Activated naive CD8-positive, alpha-beta T cell treated with anti-CD3 and anti-CD28 coated beads for 36 hours (primary cell): Measurements from ENCODE around the gene RBBP8NL. TPM values are rescaled to one million over a fixed set of nuclear protein-coding genes. Genes with fewer than 3 reads are reported as not detected.

ENCODE experiments used
- DNase-seq: peaks from one replicate; pipeline ENCODE4 v3.0.0; 2021
- H3K27ac Mint-ChIP-seq: one replicate; pipeline ENCODE4 v1.8.0; 2022; ENCODE audit warnings: mild to moderate bottlenecking, moderate library complexity, mixed read lengths
- H3K27me3 Mint-ChIP-seq: one replicate; pipeline ENCODE4 v1.8.0; 2022; ENCODE audit warnings: mild to moderate bottlenecking, mixed read lengths
- H3K36me3 Mint-ChIP-seq: one replicate; pipeline ENCODE4 v1.8.0; 2021; ENCODE audit warnings: mild to moderate bottlenecking, mixed read lengths
- H3K4me1 Mint-ChIP-seq: one replicate; pipeline ENCODE4 v1.8.0; 2021; ENCODE audit warnings: mixed read lengths
- H3K4me3 Mint-ChIP-seq: one replicate; pipeline ENCODE4 v1.8.0; 2022; ENCODE audit warnings: mild to moderate bottlenecking, moderate library complexity, mixed read lengths
- H3K9me3 Mint-ChIP-seq: one replicate; pipeline ENCODE4 v1.8.0; 2022; ENCODE audit warnings: mixed read lengths
- total RNA-seq, 2 experiments: library from RNA; stranded (reverse); gene quantifications; one replicate each; pipeline ENCODE4 v1.2.3, GENCODE V29; 2021

Gene RBBP8NL
- total RNA-seq, 2 experiments from 2014 or later: not detected

DNA sequence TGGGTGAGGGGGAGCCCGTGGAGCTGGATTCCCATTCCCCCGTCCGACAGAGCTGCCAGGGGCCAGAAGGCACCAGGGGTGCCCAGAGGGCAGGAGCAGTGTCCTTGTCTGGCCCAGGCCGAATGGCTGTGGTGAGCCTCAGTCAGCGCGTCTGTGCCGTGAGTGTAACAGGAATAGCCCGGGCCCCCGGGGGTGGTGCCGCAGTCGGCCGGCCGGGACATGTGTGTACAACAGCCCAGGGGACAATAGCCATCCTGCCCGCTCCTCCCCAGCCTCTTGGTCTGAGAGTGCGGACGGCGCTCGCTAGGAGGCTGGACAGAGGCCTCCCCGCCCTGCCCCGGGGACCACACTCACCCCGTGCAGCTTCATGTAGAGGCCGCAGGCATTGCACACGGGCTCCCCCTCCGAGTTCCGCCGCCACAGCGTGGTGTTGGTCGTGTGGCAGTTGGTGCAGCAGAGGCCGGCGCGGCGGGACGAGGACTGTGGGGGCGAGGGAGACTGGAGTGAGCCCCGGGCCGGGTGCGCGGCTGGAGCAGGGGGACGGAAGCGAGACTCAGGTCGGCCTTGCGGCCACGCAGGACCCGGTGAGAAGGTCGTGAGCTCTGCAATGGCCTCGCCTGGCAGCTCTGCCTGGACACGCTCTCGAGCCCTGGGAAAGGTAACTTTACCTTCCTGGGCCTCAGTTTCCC lies 38.9 kb upstream of the RBBP8NL start:
- no peaks in the 10 kb centered on the region for H3K36me3 Mint-ChIP-seq
- H3K4me3 Mint-ChIP-seq: no peak overlapping the region
- DNase-seq: no peak
- H3K27ac Mint-ChIP-seq: no peak overlapping the region
- H3K4me1 Mint-ChIP-seq: no peaks in the 10 kb centered on the region
- H3K9me3 Mint-ChIP-seq: no peaks in the 10 kb centered on the region
- peaks cover 9% of the 10 kb centered on the region for H3K27me3 Mint-ChIP-seq

DNA sequence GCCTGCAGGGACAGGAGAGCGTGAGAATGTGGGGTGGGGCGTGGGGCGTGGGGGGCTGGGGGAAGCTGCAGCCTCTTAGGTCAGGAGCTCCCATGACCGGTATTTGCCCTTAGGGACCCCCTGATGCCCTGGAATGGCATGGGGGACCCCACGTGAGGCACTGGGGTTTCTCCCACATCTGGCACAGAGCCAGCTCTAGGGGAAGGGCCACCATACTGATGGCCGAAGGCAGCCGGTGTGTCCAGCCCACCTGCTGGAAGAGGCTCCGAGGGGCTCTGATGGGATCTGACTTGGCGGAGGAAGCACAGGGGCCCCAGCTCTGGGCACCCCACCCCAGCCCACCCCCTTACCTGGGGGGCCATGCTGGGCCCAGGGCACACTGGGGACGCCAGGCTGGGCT lies 37.7 kb upstream of the RBBP8NL start:
- H3K27ac Mint-ChIP-seq: no peak overlapping the region
- no peaks in the 10 kb centered on the region for H3K9me3 Mint-ChIP-seq
- no peaks in the 10 kb centered on the region for H3K4me1 Mint-ChIP-seq
- H3K36me3 Mint-ChIP-seq: no peaks in the 10 kb centered on the region
- peaks cover 4% of the 10 kb centered on the region for H3K27me3 Mint-ChIP-seq
- DNase-seq: no peak
- no peak overlapping the region for H3K4me3 Mint-ChIP-seq

DNA sequence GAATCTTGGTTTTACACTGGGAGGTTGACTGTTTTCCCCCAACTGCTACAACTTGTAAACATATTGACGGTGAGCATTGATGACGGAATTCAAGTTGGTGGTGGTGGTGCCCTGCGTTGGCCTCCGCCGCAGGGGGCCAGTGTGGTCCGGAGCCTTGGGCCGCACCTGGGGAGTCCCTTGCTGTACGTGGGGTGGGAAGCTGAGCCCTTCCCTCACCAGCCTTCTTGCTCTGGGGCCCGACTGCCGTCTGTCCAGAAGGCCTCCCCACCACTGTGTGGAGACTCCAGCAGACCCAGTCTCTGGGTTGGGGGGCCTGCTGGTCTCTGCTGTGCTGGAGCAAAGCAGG lies 37.1 kb upstream of the RBBP8NL start:
- H3K4me1 Mint-ChIP-seq: no peaks in the 10 kb centered on the region
- H3K36me3 Mint-ChIP-seq: no peaks in the 10 kb centered on the region
- DNase-seq: no peak
- H3K27me3 Mint-ChIP-seq: no peaks in the 10 kb centered on the region
- no peaks in the 10 kb centered on the region for H3K9me3 Mint-ChIP-seq
- H3K27ac Mint-ChIP-seq: no peak overlapping the region
- H3K4me3 Mint-ChIP-seq: no peak overlapping the region

DNA sequence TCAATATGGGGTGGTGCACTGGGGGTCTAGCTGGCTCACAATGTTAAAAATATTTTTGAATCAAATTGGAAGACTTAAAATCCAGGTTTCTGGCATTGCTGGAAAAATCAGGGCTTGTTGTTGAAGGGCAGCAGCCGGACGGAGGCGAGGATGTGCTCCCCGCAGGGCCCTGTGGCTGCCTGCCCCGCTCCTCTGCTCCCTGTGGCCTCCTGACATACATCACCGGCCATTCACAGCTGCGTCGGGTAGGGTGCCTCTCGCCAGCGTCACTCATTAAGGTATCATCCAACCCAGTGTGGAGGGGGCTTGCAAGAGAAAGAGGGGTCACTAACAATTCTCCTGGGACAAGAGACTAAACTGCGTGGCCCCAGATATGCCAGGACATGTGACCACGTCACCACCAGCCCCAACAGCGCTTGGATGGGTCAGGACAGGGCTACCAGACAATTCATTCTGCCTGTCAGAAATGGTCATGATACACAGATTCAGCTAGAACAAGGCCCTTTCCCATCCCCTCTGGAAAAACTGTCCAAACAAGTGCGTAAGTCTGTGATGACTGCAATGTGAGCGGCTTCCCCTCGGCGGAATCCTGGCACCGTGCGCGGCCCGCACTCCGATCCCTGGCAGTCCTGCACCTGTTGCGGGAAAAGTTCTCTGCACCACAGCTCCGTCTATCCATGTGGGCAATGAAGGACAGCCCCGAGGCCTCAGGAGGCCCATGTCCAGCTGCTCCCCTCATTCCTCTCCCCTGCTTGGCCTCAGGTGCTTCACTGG lies 36.5 kb upstream of the RBBP8NL start:
- no peak for DNase-seq
- Mint-ChIP-seq H3K27me3 (no peaks in the 10 kb centered on the region), H3K4me3 (no peak overlapping the region), H3K9me3 (no peaks in the 10 kb centered on the region), H3K27ac (no peak overlapping the region), H3K4me1 (no peaks in the 10 kb centered on the region), H3K36me3 (no peaks in the 10 kb centered on the region)

DNA sequence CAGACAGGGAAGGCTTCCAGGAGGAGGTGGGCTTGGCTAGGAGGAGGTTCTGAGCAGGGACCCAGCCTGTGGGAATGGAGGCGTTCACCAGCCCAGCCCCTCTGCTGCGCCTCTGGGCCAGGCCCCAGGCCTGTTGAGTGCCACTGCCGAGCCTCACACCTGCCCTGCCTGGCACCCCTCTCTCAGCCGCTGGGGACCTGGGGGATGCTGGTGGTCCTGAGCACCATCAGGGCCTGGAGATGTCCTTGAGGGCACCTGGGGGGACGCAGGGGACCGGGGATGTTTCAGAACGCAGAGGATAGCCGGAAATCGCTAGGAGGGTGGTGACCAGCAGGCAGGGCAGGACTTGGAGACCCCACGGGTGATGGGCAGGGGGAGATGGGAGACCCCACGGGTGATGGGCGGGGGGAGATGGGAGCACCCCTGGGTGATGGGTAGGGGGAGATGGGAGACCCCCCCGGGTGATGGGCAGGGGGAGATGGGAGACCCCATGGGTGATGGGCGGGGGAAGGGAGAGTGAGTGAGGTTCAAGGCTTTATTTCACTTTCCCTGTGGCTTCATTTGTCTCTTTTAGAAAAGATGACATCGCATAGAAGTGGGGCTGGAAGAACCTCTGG lies 35.7 kb upstream of the RBBP8NL start:
- no peaks in the 10 kb centered on the region for H3K9me3 Mint-ChIP-seq
- no peaks in the 10 kb centered on the region for H3K36me3 Mint-ChIP-seq
- no peaks in the 10 kb centered on the region for H3K4me1 Mint-ChIP-seq
- peaks cover 3% of the 10 kb centered on the region for H3K27me3 Mint-ChIP-seq
- H3K27ac Mint-ChIP-seq: no peak overlapping the region
- DNase-seq: no peak
- H3K4me3 Mint-ChIP-seq: no peak overlapping the region

GRCh38 chr20:62461834-62462233 lies 34.5 kb upstream of the RBBP8NL start:
- Mint-ChIP-seq H3K9me3 (no peaks in the 10 kb centered on the region), H3K4me1 (no peaks in the 10 kb centered on the region), H3K36me3 (no peaks in the 10 kb centered on the region), H3K27me3 (peaks cover 3% of the 10 kb centered on the region), H3K4me3 (no peak overlapping the region), H3K27ac (no peak overlapping the region)
- DNase-seq: no peak

GRCh38 chr20:62461157-62461556 lies 33.8 kb upstream of the RBBP8NL start:
- Mint-ChIP-seq H3K36me3 (no peaks in the 10 kb centered on the region), H3K4me1 (no peaks in the 10 kb centered on the region), H3K9me3 (no peaks in the 10 kb centered on the region), H3K27ac (no peak overlapping the region), H3K4me3 (no peak overlapping the region), H3K27me3 (peaks cover 3% of the 10 kb centered on the region)
- no peak for DNase-seq

GRCh38 chr20:62460678-62461077 lies 33.3 kb upstream of the RBBP8NL start:
- Mint-ChIP-seq H3K27me3 (peaks cover 3% of the 10 kb centered on the region), H3K27ac (no peak overlapping the region), H3K4me3 (no peak overlapping the region), H3K36me3 (no peaks in the 10 kb centered on the region), H3K4me1 (no peaks in the 10 kb centered on the region), H3K9me3 (no peaks in the 10 kb centered on the region)
- no peak for DNase-seq

DNA sequence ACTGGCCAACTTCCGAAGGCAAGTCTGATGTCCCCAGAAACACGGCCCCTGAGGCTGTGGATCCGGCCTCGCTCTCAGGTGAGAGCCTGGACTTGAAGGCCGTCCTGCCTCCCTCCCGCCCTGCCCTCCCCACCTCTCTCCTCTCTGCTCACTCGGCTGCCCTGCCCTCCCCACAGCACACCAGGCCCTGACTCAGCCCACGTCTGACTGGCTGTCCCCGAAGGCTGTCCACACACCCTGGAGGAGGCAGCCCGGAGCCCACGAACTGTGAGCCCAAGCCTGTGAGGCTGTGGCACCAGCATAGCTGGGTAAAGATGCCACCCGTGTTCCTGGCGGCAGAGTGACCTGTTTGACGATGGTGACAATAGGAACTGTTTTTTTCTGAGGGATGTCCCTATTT lies 32.1 kb upstream of the RBBP8NL start:
- no peak for DNase-seq
- Mint-ChIP-seq H3K36me3 (no peaks in the 10 kb centered on the region), H3K27ac (no peak overlapping the region), H3K4me1 (no peaks in the 10 kb centered on the region), H3K27me3 (peaks cover 3% of the 10 kb centered on the region), H3K4me3 (no peak overlapping the region), H3K9me3 (no peaks in the 10 kb centered on the region)

DNA sequence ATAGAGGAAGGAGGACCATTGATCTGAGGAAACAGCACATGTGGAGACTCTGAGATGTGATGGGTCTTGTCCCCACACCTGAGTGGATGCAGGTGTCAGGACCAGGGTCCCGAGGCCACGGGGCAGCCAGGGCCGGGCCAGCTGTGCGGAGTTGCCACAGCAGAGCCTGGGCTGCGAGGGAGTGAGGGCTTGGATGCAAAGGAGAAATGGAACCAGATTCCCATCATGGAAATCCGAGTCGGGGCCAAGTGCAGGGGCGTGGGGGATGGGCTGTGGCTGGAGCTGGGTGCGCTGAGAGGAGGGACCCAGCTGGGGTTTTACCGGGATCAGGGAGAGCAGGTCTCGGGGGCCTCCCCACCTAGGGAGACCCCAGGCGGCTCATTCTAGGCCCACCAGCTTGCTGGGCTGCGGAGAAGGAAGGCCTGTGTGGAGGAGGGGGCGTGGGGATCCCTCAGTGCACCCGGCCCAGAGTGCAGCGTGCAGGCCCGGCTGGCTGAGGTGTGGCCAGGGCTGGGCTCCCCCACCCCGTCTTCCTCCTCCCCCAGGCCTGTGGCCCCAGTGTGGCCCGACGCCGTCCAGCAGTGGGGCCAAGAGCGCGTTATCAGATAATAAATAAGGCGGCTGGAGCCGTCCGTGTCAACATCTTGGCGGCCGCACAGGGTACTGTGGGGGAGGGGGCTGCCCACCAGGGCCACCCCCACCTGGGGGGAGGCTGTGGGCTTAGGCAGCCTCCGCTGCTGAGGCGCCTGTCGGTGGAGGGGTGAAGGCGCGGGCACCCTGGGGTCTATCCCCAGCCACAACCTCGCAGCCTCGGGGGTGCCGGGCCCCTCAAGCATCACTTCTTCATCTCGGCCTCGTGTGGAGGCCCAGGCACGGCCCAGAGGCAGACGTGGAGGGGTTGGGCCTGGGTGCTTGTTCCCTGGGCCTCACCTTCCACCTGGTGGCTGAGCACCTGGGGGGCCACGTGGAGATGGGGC lies 31.2 kb upstream of the RBBP8NL start:
- Mint-ChIP-seq H3K27ac (no peak overlapping the region), H3K27me3 (peaks cover 3% of the 10 kb centered on the region), H3K36me3 (no peaks in the 10 kb centered on the region), H3K4me3 (no peak overlapping the region), H3K9me3 (no peaks in the 10 kb centered on the region), H3K4me1 (no peaks in the 10 kb centered on the region)
- DNase-seq: no peak

- DNase-seq: no peak
- no peaks in the 10 kb centered on the region for H3K4me1 Mint-ChIP-seq
- no peaks in the 10 kb centered on the region for H3K36me3 Mint-ChIP-seq
- H3K9me3 Mint-ChIP-seq: no peaks in the 10 kb centered on the region
- H3K4me3 Mint-ChIP-seq: no peak overlapping the region
- peaks cover 3% of the 10 kb centered on the region for H3K27me3 Mint-ChIP-seq
- no peak overlapping the region for H3K27ac Mint-ChIP-seq
Observed at GRCh38 chr20:62457831-62458230, 30.5 kb upstream of the RBBP8NL start.

DNA sequence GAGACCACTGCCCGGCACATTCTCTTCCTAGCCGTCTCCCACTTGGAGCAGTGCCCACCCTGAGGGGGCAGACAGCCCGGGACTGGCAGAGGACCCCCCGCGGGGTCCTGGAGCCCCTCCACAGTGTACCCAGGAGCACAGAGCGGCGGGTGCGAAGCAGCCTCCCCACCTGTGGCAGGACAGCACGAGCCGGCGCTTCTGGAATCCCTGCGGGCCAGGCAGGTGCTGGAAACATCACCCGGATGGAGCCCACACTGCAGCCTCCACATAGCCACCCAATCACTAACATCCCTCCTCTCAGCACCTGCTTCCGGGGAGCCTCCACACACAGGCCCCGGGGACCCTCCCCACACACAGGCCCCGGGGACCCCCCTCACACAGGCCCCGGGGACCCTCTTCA lies 29.8 kb upstream of the RBBP8NL start:
- no peaks in the 10 kb centered on the region for H3K4me1 Mint-ChIP-seq
- H3K27ac Mint-ChIP-seq: no peak overlapping the region
- no peaks in the 10 kb centered on the region for H3K36me3 Mint-ChIP-seq

GRCh38 chr20:62455929-62456328 lies 28.6 kb upstream of the RBBP8NL start:
- no peak overlapping the region for H3K4me3 Mint-ChIP-seq

More for the DNA sequence above, 29.8 kb upstream of the RBBP8NL start:
- H3K4me3 Mint-ChIP-seq: no peak overlapping the region
- DNase-seq: no peak
- no peaks in the 10 kb centered on the region for H3K9me3 Mint-ChIP-seq
- peaks cover 3% of the 10 kb centered on the region for H3K27me3 Mint-ChIP-seq

GRCh38 chr20:62454904-62455636 lies 27.7 kb upstream of the RBBP8NL start:
- no peak for DNase-seq
- Mint-ChIP-seq H3K4me3 (no peak overlapping the region), H3K9me3 (no peaks in the 10 kb centered on the region), H3K4me1 (no peaks in the 10 kb centered on the region), H3K36me3 (no peaks in the 10 kb centered on the region), H3K27ac (no peak overlapping the region), H3K27me3 (peaks cover 3% of the 10 kb centered on the region)

More at GRCh38 chr20:62455929-62456328, 28.6 kb upstream of the RBBP8NL start:
- Mint-ChIP-seq H3K27ac (no peak overlapping the region), H3K36me3 (no peaks in the 10 kb centered on the region), H3K4me1 (no peaks in the 10 kb centered on the region), H3K27me3 (peaks cover 3% of the 10 kb centered on the region), H3K9me3 (no peaks in the 10 kb centered on the region)
- no peak for DNase-seq
